ENCODE data around the gene PARS2.
"Not testable (repeated sequence)": the region's sequence is repeated elsewhere in the genome, so short reads cannot be mapped to it uniquely, and the experiment has no call there.

PARS2 gene

GRCh38 chr1:54798769-54799641 lies 34.7 kb upstream of the PARS2 start:
- DNase-seq = no peak

- DNase-seq = no peak
Measured at GRCh38 chr1:54798206-54798605, 33.9 kb upstream of the PARS2 start.

- DNase-seq = no peak
Measured at GRCh38 chr1:54796902-54797301, 32.6 kb upstream of the PARS2 start.

GRCh38 chr1:54795841-54796468 lies 31.6 kb upstream of the PARS2 start:
- no peak for DNase-seq

- no peak for DNase-seq
Measured at GRCh38 chr1:54795356-54795665, 31.0 kb upstream of the PARS2 start.

GRCh38 chr1:54794451-54795355 lies 30.4 kb upstream of the PARS2 start:
- DNase-seq = no peak

- no peak for DNase-seq
Measured at GRCh38 chr1:54792686-54793282, 28.5 kb upstream of the PARS2 start.

GRCh38 chr1:54791880-54792522 lies 27.7 kb upstream of the PARS2 start:
- DNase-seq = peak; percentile 20

- DNase-seq = no peak
Measured at GRCh38 chr1:54788459-54788858, 24.1 kb upstream of the PARS2 start.

- no peak for DNase-seq
Measured at GRCh38 chr1:54787604-54788003, 23.3 kb upstream of the PARS2 start.

- no peak for DNase-seq
Measured at GRCh38 chr1:54786778-54787177, 22.5 kb upstream of the PARS2 start.

- no peak for DNase-seq
Measured at GRCh38 chr1:54784066-54784465, 19.7 kb upstream of the PARS2 start.

GRCh38 chr1:54782588-54782987 lies 18.3 kb upstream of the PARS2 start:
- no peak for DNase-seq

- no peak for DNase-seq
Measured at GRCh38 chr1:54782156-54782555, 17.8 kb upstream of the PARS2 start.

- no peak for DNase-seq
Measured at GRCh38 chr1:54781023-54781723, 16.9 kb upstream of the PARS2 start.

GRCh38 chr1:54777431-54777830 lies 13.1 kb upstream of the PARS2 start:
- DNase-seq = no peak

- DNase-seq = no peak
Measured at GRCh38 chr1:54777011-54777410, 12.7 kb upstream of the PARS2 start.

- not testable (repeated sequence) for DNase-seq
Measured at GRCh38 chr1:54775828-54776721, 11.8 kb upstream of the PARS2 start.

- peak; percentile 41 for DNase-seq
Measured at GRCh38 chr1:54774820-54775498, 10.6 kb upstream of the PARS2 start.

- no peak for DNase-seq
Measured at GRCh38 chr1:54772951-54773350, 8.6 kb upstream of the PARS2 start.
